ENCODE measurements around the gene CD82. TPM values are rescaled to one million over a fixed set of nuclear protein-coding genes. Genes with fewer than 3 reads are reported as not detected.
A peak's percentile ranks its signal among the peaks of the same experiment; 100 is the strongest.
"Not testable (repeated sequence)": the region's sequence is repeated elsewhere in the genome, so short reads cannot be mapped to it uniquely, and the experiment has no call there.

Gene CD82
- total RNA-seq, 1 experiment from 2014 or later = 114 TPM

GRCh38 chr11:44556735-44557409, 8.6 kb upstream of the CD82 start:
- intact Hi-C loops (cut with micrococcal nuclease) = loop anchor here (1.0 to 5.0 kb wide), 3 partner anchors 60 to 355 kb away; no protein-coding TSS in a partner anchor
- POLR2A ChIA-PET = interaction anchor here (0.5 to 3.7 kb wide), 5 partner anchors 9 to 354 kb away, joined by 3 to 28 read pairs (median 5); partner anchors contain the start of gene CD82
- Mint-ChIP-seq H3K9me3 (ENCODE audit: unreplicated experiment) (no peaks in the 10 kb centered on the region), H3K4me3 (ENCODE audit: unreplicated experiment) (no peak overlapping the region), H3K27ac (ENCODE audit: low read depth, unreplicated experiment) (no peak overlapping the region), H3K36me3 (ENCODE audit: insufficient read depth, unreplicated experiment) (no peaks in the 10 kb centered on the region), H3K27me3 (ENCODE audit: insufficient read depth, unreplicated experiment) (no peaks in the 10 kb centered on the region), H3K4me1 (ENCODE audit: insufficient read depth, unreplicated experiment) (peaks cover 23% of the 10 kb centered on the region)
- CTCF ChIA-PET = interaction anchor here (0.6 to 6.8 kb wide), 40 partner anchors 9 to 548 kb away, joined by 3 to 64 read pairs (median 4); partner anchors contain the start of gene CD82
- peak; percentile 71 for TF ChIP-seq CTCF (IDR thresholded peaks at IDR 0.05; ENCODE audit: unreplicated experiment)
- no TSS peak for BruUV-seq (replicated peaks)
- peak; percentile 72 for DNase-seq (ENCODE audit: unreplicated experiment)

GRCh38 chr11:44557464-44557863, 8.0 kb upstream of the CD82 start:
- intact Hi-C loops (cut with micrococcal nuclease) = loop anchor here (5.0 kb wide), 2 partner anchors 335 to 355 kb away; no protein-coding TSS in a partner anchor
- no TSS peak for BruUV-seq (replicated peaks)
- Mint-ChIP-seq H3K4me3 (ENCODE audit: unreplicated experiment) (no peak overlapping the region), H3K36me3 (ENCODE audit: insufficient read depth, unreplicated experiment) (no peaks in the 10 kb centered on the region), H3K27ac (ENCODE audit: low read depth, unreplicated experiment) (no peak overlapping the region), H3K9me3 (ENCODE audit: unreplicated experiment) (no peaks in the 10 kb centered on the region), H3K4me1 (ENCODE audit: insufficient read depth, unreplicated experiment) (peaks cover 27% of the 10 kb centered on the region), H3K27me3 (ENCODE audit: insufficient read depth, unreplicated experiment) (no peaks in the 10 kb centered on the region)
- POLR2A ChIA-PET = interaction anchor here (0.5 to 3.7 kb wide), 5 partner anchors 8 to 354 kb away, joined by 3 to 28 read pairs (median 5); partner anchors contain the start of gene CD82
- CTCF ChIA-PET = interaction anchor here (0.6 to 6.8 kb wide), 37 partner anchors 9 to 548 kb away, joined by 3 to 64 read pairs (median 5); partner anchors contain the start of gene CD82
- no peak for TF ChIP-seq CTCF (IDR thresholded peaks at IDR 0.05; ENCODE audit: unreplicated experiment)
- no peak for DNase-seq (ENCODE audit: unreplicated experiment)

GRCh38 chr11:44559207-44559939, 6.1 kb upstream of the CD82 start:
- no peak overlapping the region for H3K27ac Mint-ChIP-seq (ENCODE audit: low read depth, unreplicated experiment)
- no peaks in the 10 kb centered on the region for H3K9me3 Mint-ChIP-seq (ENCODE audit: unreplicated experiment)
- no peak for TF ChIP-seq CTCF (IDR thresholded peaks at IDR 0.05; ENCODE audit: unreplicated experiment)
- ChIA-PET POLR2A (interaction anchor here (0.7 to 3.0 kb wide), 4 partner anchors 10 to 63 kb away, joined by 3 to 15 read pairs (median 3); no protein-coding TSS in a partner anchor), CTCF (interaction anchor here (0.6 to 6.8 kb wide), 13 partner anchors 10 to 376 kb away, joined by 3 to 57 read pairs (median 5); no protein-coding TSS in a partner anchor)
- intact Hi-C loops (cut with micrococcal nuclease) = loop anchor here (5.0 kb wide), 2 partner anchors 333 to 353 kb away; no protein-coding TSS in a partner anchor
- H3K4me1 Mint-ChIP-seq (ENCODE audit: insufficient read depth, unreplicated experiment) = peaks cover 41% of the 10 kb centered on the region
- no peak for DNase-seq (ENCODE audit: unreplicated experiment)
- no peak overlapping the region for H3K4me3 Mint-ChIP-seq (ENCODE audit: unreplicated experiment)
- no peaks in the 10 kb centered on the region for H3K27me3 Mint-ChIP-seq (ENCODE audit: insufficient read depth, unreplicated experiment)
- no peaks in the 10 kb centered on the region for H3K36me3 Mint-ChIP-seq (ENCODE audit: insufficient read depth, unreplicated experiment)
- BruUV-seq (replicated peaks) = no TSS peak

GRCh38 chr11:44559940-44560300, 5.5 kb upstream of the CD82 start:
- not testable (repeated sequence) for BruUV-seq (replicated peaks)
- POLR2A ChIA-PET = interaction anchor here (0.7 to 3.0 kb wide), 2 partner anchors 9 to 57 kb away, joined by 3 to 15 read pairs; no protein-coding TSS in a partner anchor

More at GRCh38 chr11:44559940-44560300, 5.5 kb upstream of the CD82 start:
- not testable (repeated sequence) for H3K36me3 Mint-ChIP-seq (ENCODE audit: insufficient read depth, unreplicated experiment); H3K4me3 Mint-ChIP-seq (ENCODE audit: unreplicated experiment); H3K27me3 Mint-ChIP-seq (ENCODE audit: insufficient read depth, unreplicated experiment); H3K9me3 Mint-ChIP-seq (ENCODE audit: unreplicated experiment); DNase-seq (ENCODE audit: unreplicated experiment); H3K27ac Mint-ChIP-seq (ENCODE audit: low read depth, unreplicated experiment)
- intact Hi-C loops (cut with micrococcal nuclease) = loop anchor here (5.0 kb wide), 2 partner anchors 332 to 352 kb away; no protein-coding TSS in a partner anchor
- H3K4me1 Mint-ChIP-seq (ENCODE audit: insufficient read depth, unreplicated experiment) = peaks cover 46% of the 10 kb centered on the region
- CTCF ChIA-PET = interaction anchor here (0.6 to 6.8 kb wide), 8 partner anchors 57 to 545 kb away, joined by 3 to 57 read pairs (median 4); no protein-coding TSS in a partner anchor
